Activated CD8-positive, alpha-beta T cell treated with anti-CD3 and anti-CD28 coated beads, Interleukin-2, amount 10 ng/mL, durations not matched to agents 7 days and 5 days (primary cell): ENCODE measurements around the gene NPS. TPM values are rescaled to one million over a fixed set of nuclear protein-coding genes. Genes with fewer than 3 reads are reported as not detected.

Source experiments
- ATAC-seq: fragments of 150-1000 bp; cut with Tn5 transposase; one replicate; pipeline ENCODE4 v1.10.0; 2021; ENCODE audit warnings: moderate library complexity
- CTCF ChIA-PET: fragments of 350-600 bp; sonication (Branson Sonifier 250); formaldehyde crosslinking; loops from one replicate; lab custom pipeline; 2021; ENCODE audit warnings: antibody characterized with exemption; lab: Charles Lee
- POLR2A ChIA-PET: fragments of 350-600 bp; sonication (Branson Sonifier 250); formaldehyde crosslinking; loops from one replicate; lab custom pipeline; 2021; ENCODE audit warnings: antibody characterized with exemption; lab: Charles Lee
- DNase-seq: peaks from one replicate; pipeline ENCODE4 v3.0.0-alpha.2; 2020
- H3K27ac Mint-ChIP-seq: one replicate; pipeline ENCODE4 v1.8.0; 2021; ENCODE audit warnings: mild to moderate bottlenecking, mixed read lengths
- H3K27me3 Mint-ChIP-seq: one replicate; pipeline ENCODE4 v1.8.0; 2021; ENCODE audit warnings: low read depth, mixed read lengths
- H3K36me3 Mint-ChIP-seq: one replicate; pipeline ENCODE4 v1.8.0; 2021; ENCODE audit warnings: low read depth, mixed read lengths
- H3K4me1 Mint-ChIP-seq: one replicate; pipeline ENCODE4 v1.8.0; 2021; ENCODE audit warnings: low read depth, mixed read lengths
- H3K4me3 Mint-ChIP-seq: one replicate; pipeline ENCODE4 v1.8.0; 2021; ENCODE audit warnings: mild to moderate bottlenecking, mixed read lengths
- H3K9me3 Mint-ChIP-seq: one replicate; pipeline ENCODE4 v1.8.0; 2022; ENCODE audit warnings: mixed read lengths; ENCODE audit not compliant: insufficient read depth
- total RNA-seq, 2 experiments: library from RNA; stranded (reverse); gene quantifications; one replicate each; pipeline ENCODE4 v1.2.3, GENCODE V29; 2021

NPS gene
- total RNA-seq, 2 experiments from 2014 or later, result not detected

- DNase-seq (no peak), ATAC-seq (no peak)
- ChIA-PET POLR2A (no interaction called here), CTCF (no interaction called here)
- Mint-ChIP-seq H3K4me3 (no peak overlapping the region), H3K27ac (no peak overlapping the region), H3K9me3 (peaks cover 3% of the 10 kb centered on the region), H3K27me3 (no peaks in the 10 kb centered on the region), H3K36me3 (no peaks in the 10 kb centered on the region), H3K4me1 (no peaks in the 10 kb centered on the region)
Measured at GRCh38 chr10:127585519-127586023, 36.5 kb downstream of the NPS start.

- ChIA-PET CTCF (no interaction called here), POLR2A (no interaction called here)
- Mint-ChIP-seq H3K4me3 (no peak overlapping the region), H3K4me1 (no peaks in the 10 kb centered on the region), H3K9me3 (peaks cover 3% of the 10 kb centered on the region), H3K36me3 (no peaks in the 10 kb centered on the region), H3K27ac (no peak overlapping the region), H3K27me3 (no peaks in the 10 kb centered on the region)
- no peak for ATAC-seq
- no peak for DNase-seq
Measured at GRCh38 chr10:127587668-127588365, 38.7 kb downstream of the NPS start.

- peaks cover 3% of the 10 kb centered on the region for H3K9me3 Mint-ChIP-seq
- no peak for ATAC-seq
- ChIA-PET POLR2A (no interaction called here), CTCF (no interaction called here)
- no peak overlapping the region for H3K4me3 Mint-ChIP-seq
- no peaks in the 10 kb centered on the region for H3K27me3 Mint-ChIP-seq
- no peaks in the 10 kb centered on the region for H3K4me1 Mint-ChIP-seq
- no peak for DNase-seq
- H3K27ac Mint-ChIP-seq, result no peak overlapping the region
- no peaks in the 10 kb centered on the region for H3K36me3 Mint-ChIP-seq
Measured at GRCh38 chr10:127592586-127592985, 43.5 kb downstream of the NPS start.

GRCh38 chr10:127600479-127600878, 51.4 kb downstream of the NPS start:
- H3K27ac Mint-ChIP-seq, result no peak overlapping the region
- no peaks in the 10 kb centered on the region for H3K36me3 Mint-ChIP-seq
- H3K9me3 Mint-ChIP-seq, result no peaks in the 10 kb centered on the region
- no peaks in the 10 kb centered on the region for H3K27me3 Mint-ChIP-seq
- ChIA-PET CTCF (no interaction called here), POLR2A (no interaction called here)
- H3K4me1 Mint-ChIP-seq, result no peaks in the 10 kb centered on the region
- H3K4me3 Mint-ChIP-seq, result no peak overlapping the region
- DNase-seq (no peak), ATAC-seq (no peak)

Other genes with a start within 250 kb of the NPS start
- gene FOXI2, start 187.9 kb downstream of the NPS start, total RNA-seq, result not detected